MM.1S (cell line): ENCODE measurements around the gene KCNT1.

Experiments used
- EZH2phosphoT487 ChIP-seq: fragments of 300-600 bp; sonication (generic); IDR thresholded peaks from 2 replicates; pipeline ENCODE4 v1.6.1; 2018; ENCODE audit warnings: antibody characterized with exemption, low read length
- TF ChIP-seq, protein P1 (sequence below): fragments of 300-600 bp; sonication (generic); IDR thresholded peaks from 2 replicates; pipeline ENCODE4 v1.5.1; 2016; ENCODE audit warnings: antibody characterized with exemption, low read length, mixed read lengths

DNA sequence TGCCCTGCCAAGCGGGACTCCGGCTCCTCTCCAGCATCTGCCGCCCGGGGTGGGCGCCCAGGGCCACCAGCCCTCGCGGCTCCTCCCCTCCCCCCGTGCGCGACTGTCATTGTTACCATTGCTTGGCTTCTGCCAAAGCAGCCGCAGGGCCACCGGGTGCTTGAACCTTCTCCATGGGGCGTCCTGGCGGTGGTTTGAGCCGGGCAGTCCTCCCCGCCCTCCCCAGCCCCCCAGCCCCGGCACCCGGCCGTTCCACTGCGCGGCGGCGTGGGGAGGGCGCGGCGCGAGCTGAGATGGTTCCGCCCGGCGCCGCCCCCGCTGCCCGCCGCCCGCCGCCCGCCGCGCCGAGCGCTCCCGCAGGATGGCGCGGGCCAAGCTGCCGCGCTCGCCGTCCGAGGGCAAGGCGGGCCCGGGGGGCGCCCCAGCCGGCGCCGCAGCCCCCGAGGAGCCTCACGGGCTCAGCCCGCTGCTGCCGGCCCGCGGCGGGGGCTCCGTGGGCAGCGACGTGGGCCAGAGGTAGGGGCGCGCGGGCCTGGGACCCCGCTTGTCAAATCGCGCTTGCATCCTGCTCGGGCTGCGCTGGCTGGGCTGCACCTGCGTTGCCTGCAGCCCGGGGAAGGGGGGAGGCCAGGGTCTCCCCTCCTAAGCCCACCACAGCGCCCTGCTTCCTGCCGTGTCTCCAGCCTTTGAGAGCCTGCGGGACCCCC, 34.4 kb downstream of the KCNT1 start:
- TF ChIP-seq EZH2phosphoT487: no peak
- TF ChIP-seq, protein P1, sequence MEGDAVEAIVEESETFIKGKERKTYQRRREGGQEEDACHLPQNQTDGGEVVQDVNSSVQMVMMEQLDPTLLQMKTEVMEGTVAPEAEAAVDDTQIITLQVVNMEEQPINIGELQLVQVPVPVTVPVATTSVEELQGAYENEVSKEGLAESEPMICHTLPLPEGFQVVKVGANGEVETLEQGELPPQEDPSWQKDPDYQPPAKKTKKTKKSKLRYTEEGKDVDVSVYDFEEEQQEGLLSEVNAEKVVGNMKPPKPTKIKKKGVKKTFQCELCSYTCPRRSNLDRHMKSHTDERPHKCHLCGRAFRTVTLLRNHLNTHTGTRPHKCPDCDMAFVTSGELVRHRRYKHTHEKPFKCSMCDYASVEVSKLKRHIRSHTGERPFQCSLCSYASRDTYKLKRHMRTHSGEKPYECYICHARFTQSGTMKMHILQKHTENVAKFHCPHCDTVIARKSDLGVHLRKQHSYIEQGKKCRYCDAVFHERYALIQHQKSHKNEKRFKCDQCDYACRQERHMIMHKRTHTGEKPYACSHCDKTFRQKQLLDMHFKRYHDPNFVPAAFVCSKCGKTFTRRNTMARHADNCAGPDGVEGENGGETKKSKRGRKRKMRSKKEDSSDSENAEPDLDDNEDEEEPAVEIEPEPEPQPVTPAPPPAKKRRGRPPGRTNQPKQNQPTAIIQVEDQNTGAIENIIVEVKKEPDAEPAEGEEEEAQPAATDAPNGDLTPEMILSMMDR: no peak
